Endodermal cell (in vitro differentiated cells): ENCODE measurements around the gene NXF1. TPM values are rescaled to one million over a fixed set of nuclear protein-coding genes. Genes with fewer than 3 reads are reported as not detected.

Source experiments
- DNase-seq: peaks from one replicate; pipeline ENCODE4 v3.0.0-alpha.2; 2017
- H3K27ac ChIP-seq: 2 replicates; pipeline ENCODE4 v1.5.1; 2013; ENCODE audit warnings: mild to moderate bottlenecking, low read depth, low read length, moderate library complexity
- H3K27me3 ChIP-seq: 2 replicates; pipeline ENCODE4 v1.6.1; 2013; ENCODE audit warnings: mild to moderate bottlenecking, low read length, moderate library complexity; ENCODE audit not compliant: insufficient read depth, control insufficient read depth, poor library complexity, severe bottlenecking
- H3K36me3 ChIP-seq: 2 replicates; pipeline ENCODE4 v1.7.0; 2013; ENCODE audit warnings: mild to moderate bottlenecking, low read length, moderate library complexity; ENCODE audit not compliant: control insufficient read depth, insufficient read depth
- H3K4me1 ChIP-seq: one replicate; pipeline ENCODE4 v1.7.0; 2013; ENCODE audit warnings: low read length; ENCODE audit not compliant: control insufficient read depth, insufficient read depth
- H3K4me3 ChIP-seq: 2 replicates; pipeline ENCODE4 v1.5.1; 2013; ENCODE audit warnings: mild to moderate bottlenecking, low read length, moderate library complexity
- H3K9ac ChIP-seq: 2 replicates; pipeline ENCODE4 v1.6.1; 2013; ENCODE audit warnings: mild to moderate bottlenecking, low read length, moderate library complexity; ENCODE audit not compliant: poor library complexity, severe bottlenecking; ENCODE audit errors: extremely low read depth
- H3K9me3 ChIP-seq: 2 replicates; pipeline ENCODE4 v1.6.1; 2013; ENCODE audit warnings: mild to moderate bottlenecking, low read length, moderate library complexity; ENCODE audit not compliant: control insufficient read depth
- H3K27ac Mint-ChIP-seq: 2 replicates; pipeline ENCODE4 v1.8.0; 2020; ENCODE audit warnings: mixed read lengths
- H3K27me3 Mint-ChIP-seq: 2 replicates; pipeline ENCODE4 v1.8.0; 2021; ENCODE audit warnings: mild to moderate bottlenecking, mixed read lengths; ENCODE audit not compliant: insufficient read depth
- H3K36me3 Mint-ChIP-seq: 2 replicates; pipeline ENCODE4 v1.8.0; 2020; ENCODE audit warnings: low read depth, mixed read lengths
- H3K4me1 Mint-ChIP-seq: 2 replicates; pipeline ENCODE4 v1.8.0; 2020; ENCODE audit warnings: mixed read lengths
- H3K4me3 Mint-ChIP-seq: 2 replicates; pipeline ENCODE4 v1.8.0; 2020; ENCODE audit warnings: mild to moderate bottlenecking, moderate library complexity, mixed read lengths
- H3K9me3 Mint-ChIP-seq: 2 replicates; pipeline ENCODE4 v1.8.0; 2020; ENCODE audit warnings: mild to moderate bottlenecking, mixed read lengths
- CTCF ChIP-seq: fragments of 200-600 bp; sonication (generic); conservative IDR thresholded peaks from 2 replicates; pipeline ENCODE4 v1.5.0; 2021; ENCODE audit warnings: antibody characterized with exemption, mild to moderate bottlenecking
- WGBS, 2 experiments: methylation state at CpG; one replicate each; pipeline versions ENCODE4 v1.1.5 to v1.1.7; 2013; ENCODE audit warnings: missing lambda C conversion rate in 2 of 2, mixed read lengths in 1 of 2; ENCODE audit not compliant: insufficient coverage in 1 of 2, insufficient read length in 1 of 2; 5-methylcytosine and 5-hydroxymethylcytosine counted together
- total RNA-seq, 2 donors: library from RNA; stranded (reverse); fragmentation: NEBNext Ultra II Directional in 1 of 2; extraction: Animal tissue kit (Norgen Biotek cat#: 25700) in 1 of 2; gene quantifications; 2 replicates in 1 of 2; 3 replicates in 1 of 2; pipeline ENCODE4 v1.2.1, GENCODE V29; 2021

Gene NXF1
- total RNA-seq, 2 donors from 2014 or later, result 45.8 to 61.4 TPM

- no peaks in the 10 kb centered on the region for H3K9me3 ChIP-seq
- Mint-ChIP-seq H3K27me3 (no peaks in the 10 kb centered on the region), H3K36me3 (peaks cover 40% of the 10 kb centered on the region), H3K9me3 (no peaks in the 10 kb centered on the region), H3K4me3 (no peak overlapping the region), H3K27ac (no peak overlapping the region), H3K4me1 (peaks cover 2% of the 10 kb centered on the region)
- WGBS, 2 experiments, result 93 to 96% methylated on average over 2 to 8 of the region's 8 CpGs
- no peak overlapping the region for H3K4me3 ChIP-seq
- no peak overlapping the region for H3K27ac ChIP-seq
- no peak for DNase-seq
- no peak overlapping the region for H3K9ac ChIP-seq
- no peaks in the 10 kb centered on the region for H3K27me3 ChIP-seq
- peaks cover 54% of the 10 kb centered on the region for H3K36me3 ChIP-seq
- no peak for TF ChIP-seq CTCF
- no peaks in the 10 kb centered on the region for H3K4me1 ChIP-seq
Observed at GRCh38 chr11:62816557-62816956, 11.3 kb upstream of the NXF1 start.

GRCh38 chr11:62811659-62812058, 6.4 kb upstream of the NXF1 start:
- H3K27me3 Mint-ChIP-seq, result no peaks in the 10 kb centered on the region
- no peak for DNase-seq
- no peak overlapping the region for H3K4me3 ChIP-seq
- H3K27ac ChIP-seq, result no peak overlapping the region
- H3K36me3 Mint-ChIP-seq, result peaks cover 13% of the 10 kb centered on the region
- no peak overlapping the region for H3K27ac Mint-ChIP-seq
- peaks cover 3% of the 10 kb centered on the region for H3K4me1 ChIP-seq
- no peaks in the 10 kb centered on the region for H3K9me3 Mint-ChIP-seq
- H3K4me1 Mint-ChIP-seq, result peaks cover 4% of the 10 kb centered on the region
- H3K9me3 ChIP-seq, result no peaks in the 10 kb centered on the region
- H3K27me3 ChIP-seq, result no peaks in the 10 kb centered on the region
- 89% methylated on average over 2 of the region's 2 CpGs; no CpG with 5 or more reads in 1 of the 2 experiments for WGBS, 2 experiments
- no peak overlapping the region for H3K9ac ChIP-seq
- H3K36me3 ChIP-seq, result peaks cover 49% of the 10 kb centered on the region
- no peak for TF ChIP-seq CTCF
- no peak overlapping the region for H3K4me3 Mint-ChIP-seq

- no peaks in the 10 kb centered on the region for H3K27me3 ChIP-seq
- H3K4me1 ChIP-seq, result peaks cover 10% of the 10 kb centered on the region
- Mint-ChIP-seq H3K4me1 (peaks cover 12% of the 10 kb centered on the region), H3K27ac (no peak overlapping the region), H3K27me3 (no peaks in the 10 kb centered on the region), H3K9me3 (no peaks in the 10 kb centered on the region), H3K4me3 (no peak overlapping the region), H3K36me3 (peaks cover 8% of the 10 kb centered on the region)
- 91 to 92% methylated on average over 1 of the region's 1 CpG for WGBS, 2 experiments
- peaks cover 41% of the 10 kb centered on the region for H3K36me3 ChIP-seq
- DNase-seq, result no peak
- no peaks in the 10 kb centered on the region for H3K9me3 ChIP-seq
- no peak overlapping the region for H3K4me3 ChIP-seq
- no peak for TF ChIP-seq CTCF
- H3K27ac ChIP-seq, result no peak overlapping the region
- H3K9ac ChIP-seq, result no peak overlapping the region
Observed at GRCh38 chr11:62810748-62811147, 5.5 kb upstream of the NXF1 start.
